NOMO-1 treated with dmso at 0.1 percent for 144 hours (cell line): ENCODE data around the gene SRSF4.
"Not testable (repeated sequence)": the region's sequence is repeated elsewhere in the genome, so short reads cannot be mapped to it uniquely, and the experiment has no call there.

ENCODE experiments used
- DNase-seq: peaks from one replicate; lab custom pipeline; 2025; ENCODE audit not compliant: unreplicated experiment; lab: John Stamatoyannopoulos, UW

The SRSF4 gene

GRCh38 chr1:29181413-29182225 lies at the start of gene SRSF4:
Gene SRSF4 (minus strand): TSS chr1:29181900. CDS start chr1:29181752, 148 bp downstream.
- DNase-seq, result peak; percentile 96

GRCh38 chr1:29230553-29231378 lies 49.1 kb upstream of the SRSF4 start, which contains the start of gene MECR:
Gene MECR (minus strand): TSS chr1:29230934. CDS start chr1:29230906, 28 bp downstream.
- peak; percentile 75 for DNase-seq

- DNase-seq, result no peak
Measured at GRCh38 chr1:29230204-29230552, 48.5 kb upstream of the SRSF4 start.

GRCh38 chr1:29227511-29227910 lies 45.8 kb upstream of the SRSF4 start:
- DNase-seq, result no peak

GRCh38 chr1:29225361-29225760 lies 43.7 kb upstream of the SRSF4 start:
- no peak for DNase-seq

- no peak for DNase-seq
Measured at GRCh38 chr1:29224356-29224837, 42.7 kb upstream of the SRSF4 start.

GRCh38 chr1:29223521-29223920 lies 41.8 kb upstream of the SRSF4 start:
- no peak for DNase-seq

- no peak for DNase-seq
Measured at GRCh38 chr1:29222686-29223085, 41.0 kb upstream of the SRSF4 start.

- DNase-seq, result not testable (repeated sequence)
Measured at GRCh38 chr1:29222260-29222659, 40.6 kb upstream of the SRSF4 start.

GRCh38 chr1:29221296-29221695 lies 39.6 kb upstream of the SRSF4 start:
- no peak for DNase-seq

- DNase-seq, result no peak
Measured at GRCh38 chr1:29218223-29218622, 36.5 kb upstream of the SRSF4 start.

GRCh38 chr1:29217633-29218032 lies 35.9 kb upstream of the SRSF4 start:
- no peak for DNase-seq

GRCh38 chr1:29213055-29213454 lies 31.4 kb upstream of the SRSF4 start:
- no peak for DNase-seq

GRCh38 chr1:29211086-29212030 lies 29.7 kb upstream of the SRSF4 start:
- DNase-seq, result no peak

GRCh38 chr1:29210278-29211085 lies 28.8 kb upstream of the SRSF4 start:
- DNase-seq, result no peak

- no peak for DNase-seq
Measured at GRCh38 chr1:29209173-29209572, 27.5 kb upstream of the SRSF4 start.

- DNase-seq, result no peak
Measured at GRCh38 chr1:29208442-29208841, 26.7 kb upstream of the SRSF4 start.

- peak; percentile 77 for DNase-seq
Measured at GRCh38 chr1:29202584-29203340, 21.1 kb upstream of the SRSF4 start.

- DNase-seq, result peak; percentile 41
Measured at GRCh38 chr1:29202053-29202452, 20.4 kb upstream of the SRSF4 start.
